Trophoblast cell (in vitro differentiated cells and primary cell): ENCODE results near the gene ZNF749.

Experiments used
- DNase-seq, 2 donors: peaks; one replicate each; pipeline ENCODE4 v3.0.0-alpha.2; 2016
- H2AFZ ChIP-seq: 2 replicates; pipeline ENCODE4 v1.6.1; 2013; ENCODE audit warnings: low read length, moderate library complexity, mild to moderate bottlenecking; ENCODE audit not compliant: insufficient read depth, poor library complexity
- H2AK5ac ChIP-seq: 2 replicates; pipeline ENCODE4 v1.6.1; 2013; ENCODE audit warnings: mild to moderate bottlenecking, low read length
- H2BK120ac ChIP-seq: 2 replicates; pipeline ENCODE4 v1.6.1; 2013; ENCODE audit warnings: low read length, mild to moderate bottlenecking, moderate library complexity; ENCODE audit not compliant: insufficient read depth, poor library complexity
- H2BK12ac ChIP-seq: 2 replicates; pipeline ENCODE4 v1.6.1; 2013; ENCODE audit warnings: mild to moderate bottlenecking, low read length, moderate library complexity
- H2BK5ac ChIP-seq: 2 replicates; pipeline ENCODE4 v1.6.1; 2013; ENCODE audit warnings: low read length, low read depth, moderate library complexity, mild to moderate bottlenecking; ENCODE audit not compliant: poor library complexity
- H3K14ac ChIP-seq: 2 replicates; pipeline ENCODE4 v1.6.1; 2013; ENCODE audit warnings: mild to moderate bottlenecking, low read length
- H3K18ac ChIP-seq: 2 replicates; pipeline ENCODE4 v1.6.1; 2013; ENCODE audit warnings: mild to moderate bottlenecking, low read length
- H3K23ac ChIP-seq: 2 replicates; pipeline ENCODE4 v1.6.1; 2013; ENCODE audit warnings: low read length
- H3K27ac ChIP-seq: 2 replicates; pipeline ENCODE4 v1.5.1; 2013; ENCODE audit warnings: low read depth, mild to moderate bottlenecking, inconsistent platforms, low read length, moderate library complexity
- H3K27me3 ChIP-seq: 2 replicates; pipeline ENCODE4 v1.6.1; 2013; ENCODE audit warnings: inconsistent platforms, mild to moderate bottlenecking, low read length, moderate library complexity; ENCODE audit not compliant: insufficient read depth
- H3K36me3 ChIP-seq, 2 experiments: 1 replicate in 1 of 2; 2 replicates in 1 of 2; pipeline ENCODE4 v1.6.1; 2013; ENCODE audit warnings: low read length in 2 of 2, mild to moderate bottlenecking in 2 of 2, moderate library complexity in 1 of 2; ENCODE audit not compliant: insufficient read depth in 2 of 2, control insufficient read depth in 1 of 2
- H3K4ac ChIP-seq: 2 replicates; pipeline ENCODE4 v1.6.1; 2013; ENCODE audit warnings: low read depth, mild to moderate bottlenecking, low read length, moderate library complexity
- H3K4me1 ChIP-seq, 2 experiments: 1 replicate in 1 of 2; 2 replicates in 1 of 2; pipeline ENCODE4 v1.6.1; 2013; ENCODE audit warnings: low read length in 2 of 2, mild to moderate bottlenecking in 2 of 2, moderate library complexity in 1 of 2; ENCODE audit not compliant: insufficient read depth in 2 of 2, control insufficient read depth in 1 of 2
- H3K4me2 ChIP-seq: 2 replicates; pipeline ENCODE4 v1.6.1; 2013; ENCODE audit warnings: inconsistent platforms, mild to moderate bottlenecking, low read length, moderate library complexity
- H3K4me3 ChIP-seq: 2 replicates; pipeline ENCODE4 v1.5.1; 2013; ENCODE audit warnings: mild to moderate bottlenecking, low read depth, low read length, inconsistent platforms
- H3K79me1 ChIP-seq: one replicate; pipeline ENCODE4 v1.6.1; 2013; ENCODE audit warnings: low read length
- H3K79me2 ChIP-seq: 2 replicates; pipeline ENCODE4 v1.6.1; 2013; ENCODE audit warnings: low read length, mild to moderate bottlenecking; ENCODE audit not compliant: control insufficient read depth, insufficient read depth, poor library complexity
- H3K9ac ChIP-seq: 2 replicates; pipeline ENCODE4 v1.6.1; 2013; ENCODE audit warnings: mild to moderate bottlenecking, low read length
- H3K9me3 ChIP-seq: 2 replicates; pipeline ENCODE4 v1.6.1; 2013; ENCODE audit warnings: low read depth, mild to moderate bottlenecking, control low read depth, inconsistent platforms, low read length; ENCODE audit not compliant: insufficient read depth
- H4K12ac ChIP-seq: 2 replicates; pipeline ENCODE4 v1.6.1; 2013; ENCODE audit warnings: low read depth, mild to moderate bottlenecking, low read length, moderate library complexity
- H4K8ac ChIP-seq: 2 replicates; pipeline ENCODE4 v1.6.1; 2013; ENCODE audit warnings: low read depth, mild to moderate bottlenecking, low read length, moderate library complexity
- H4K91ac ChIP-seq: one replicate; pipeline ENCODE4 v1.6.1; 2013; ENCODE audit warnings: low read depth, mild to moderate bottlenecking, low read length, moderate library complexity
- WGBS: extraction: QIAGEN DNeasy Blood & Tissue Kit; methylation state at CpG from one replicate; pipeline ENCODE4 v1.1.7; 2013; ENCODE audit warnings: missing lambda C conversion rate; ENCODE audit not compliant: insufficient read length, insufficient coverage; ENCODE audit errors: extremely low coverage; 5-methylcytosine and 5-hydroxymethylcytosine counted together

The ZNF749 gene

DNA sequence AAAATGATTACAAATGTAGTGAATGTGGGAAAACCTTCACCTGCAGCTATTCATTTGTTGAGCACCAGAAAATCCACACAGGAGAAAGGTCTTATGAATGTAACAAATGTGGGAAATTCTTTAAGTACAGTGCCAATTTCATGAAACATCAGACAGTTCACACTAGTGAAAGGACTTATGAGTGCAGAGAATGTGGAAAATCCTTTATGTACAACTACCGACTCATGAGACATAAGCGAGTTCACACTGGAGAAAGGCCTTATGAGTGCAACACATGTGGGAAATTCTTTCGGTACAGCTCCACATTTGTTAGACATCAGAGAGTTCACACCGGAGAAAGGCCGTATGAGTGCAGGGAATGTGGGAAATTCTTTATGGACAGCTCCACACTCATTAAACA lies 36.3 kb upstream of the ZNF749 start:
- no peak overlapping the region for H2BK12ac ChIP-seq
- H3K27me3 ChIP-seq = no peaks in the 10 kb centered on the region
- no CpG with 5 or more reads among the region's 5 CpGs for WGBS

DNA sequence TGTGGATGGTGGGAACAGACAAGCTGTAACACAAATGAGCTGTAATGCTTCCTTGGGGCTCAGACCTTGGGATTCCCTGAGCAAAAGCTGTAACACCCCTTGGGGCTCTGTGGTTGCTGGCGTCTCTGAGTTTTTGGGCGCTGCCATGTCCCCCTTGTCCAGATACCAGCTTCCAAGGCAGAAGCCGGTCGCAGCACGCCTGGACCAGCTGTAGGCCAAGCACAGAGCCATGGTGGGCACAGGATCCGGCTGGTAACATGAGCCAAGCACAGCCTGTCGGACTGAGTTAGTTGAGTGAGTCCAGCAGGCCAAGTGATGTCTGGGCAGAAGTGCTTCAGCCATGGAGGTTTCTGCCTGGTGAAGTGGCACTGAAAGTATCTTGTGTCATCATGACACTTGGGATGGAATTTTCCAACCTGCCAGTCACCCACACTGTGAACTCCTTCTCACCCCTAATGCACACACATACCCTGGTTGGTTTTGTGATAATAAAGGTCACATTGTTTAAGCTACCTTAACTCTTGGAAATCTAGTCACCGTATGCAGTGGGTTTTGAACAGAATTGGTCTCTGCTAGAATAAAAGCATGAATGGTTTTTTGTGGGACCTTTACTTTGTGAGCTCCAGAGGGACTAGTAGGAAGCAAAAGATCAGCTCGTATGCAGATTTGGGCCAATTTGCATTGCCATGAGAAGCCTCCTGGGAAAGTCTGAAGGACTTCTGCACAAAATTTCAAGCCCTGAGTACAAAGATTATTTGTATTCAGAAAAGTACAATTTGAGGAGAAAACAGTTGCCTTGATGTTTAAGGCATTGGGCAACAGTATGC lies 31.2 kb upstream of the ZNF749 start:
- Histone ChIP-seq H3K18ac (no peak overlapping the region), H3K79me1 (no peaks in the 10 kb centered on the region), H3K4me1 (no peaks in the 10 kb centered on the region), H3K27me3 (no peaks in the 10 kb centered on the region), H2BK120ac (no peak overlapping the region), H4K12ac (no peak overlapping the region), H3K4ac (no peak overlapping the region), H3K36me3 (peaks cover 0 to 5% of the 10 kb centered on the region in 2 experiments), H2BK5ac (no peak overlapping the region), H3K23ac (no peak overlapping the region), H4K91ac (no peak overlapping the region), H4K8ac (no peak overlapping the region), H3K27ac (no peak overlapping the region), H3K14ac (no peak overlapping the region), H3K4me2 (no peak overlapping the region), H3K79me2 (no peaks in the 10 kb centered on the region), H2AK5ac (no peak overlapping the region), H3K4me3 (no peak overlapping the region), H3K9me3 (peaks cover 2% of the 10 kb centered on the region), H2AFZ (no peak overlapping the region), H2BK12ac (no peak overlapping the region), H3K9ac (no peak overlapping the region)
- no peak for DNase-seq
- WGBS = no CpG with 5 or more reads among the region's 9 CpGs

More for the DNA sequence above, 36.3 kb upstream of the ZNF749 start:
- Histone ChIP-seq H2AK5ac (no peak overlapping the region), H3K36me3 (peaks cover 21 to 36% of the 10 kb centered on the region in 2 experiments), H3K4me2 (no peak overlapping the region), H4K12ac (no peak overlapping the region), H3K9ac (no peak overlapping the region), H3K14ac (no peak overlapping the region), H2BK120ac (no peak overlapping the region), H3K79me1 (no peaks in the 10 kb centered on the region), H2BK5ac (no peak overlapping the region), H4K8ac (no peak overlapping the region), H3K27ac (no peak overlapping the region), H4K91ac (no peak overlapping the region), H3K23ac (no peak overlapping the region), H3K9me3 (peaks cover 3% of the 10 kb centered on the region), H3K4me1 (no peaks in the 10 kb centered on the region), H3K18ac (no peak overlapping the region), H3K4ac (no peak overlapping the region), H3K4me3 (no peak overlapping the region), H2AFZ (no peak overlapping the region), H3K79me2 (no peaks in the 10 kb centered on the region)
- no peak for DNase-seq

DNA sequence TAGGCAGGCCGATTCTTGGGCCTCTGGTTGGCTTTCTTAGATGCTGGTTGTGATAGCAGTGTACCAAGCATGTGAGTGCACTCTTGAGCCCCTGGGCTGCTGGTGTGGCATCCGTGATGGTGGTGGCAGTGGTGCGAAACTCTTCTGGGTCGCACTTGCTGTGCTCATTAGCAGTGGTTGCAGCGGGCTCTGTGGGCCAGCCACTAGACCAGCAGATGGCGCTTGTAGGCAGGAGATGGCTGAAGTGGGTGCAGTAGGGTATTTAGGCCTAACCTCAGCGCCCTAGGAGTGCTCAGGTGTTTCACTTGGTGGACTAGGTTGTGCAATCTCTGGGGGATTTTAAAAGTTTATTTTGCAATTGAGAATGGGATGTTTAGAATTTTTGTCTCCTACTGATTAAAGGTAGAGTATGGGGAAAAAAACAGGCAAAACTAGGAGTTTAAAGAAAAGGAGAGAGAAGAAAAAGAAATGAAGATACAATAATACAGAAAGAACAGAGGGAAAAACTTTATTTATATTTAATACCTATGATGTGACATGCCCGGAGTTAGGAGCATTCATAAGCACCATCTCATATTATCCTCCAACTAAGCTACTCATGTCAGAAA lies 28.5 kb upstream of the ZNF749 start:
- Histone ChIP-seq H3K27me3 (no peaks in the 10 kb centered on the region), H3K14ac (no peak overlapping the region), H2AK5ac (no peak overlapping the region), H3K9ac (peak overlapping the region; percentile 84), H3K36me3 (no peaks in the 10 kb centered on the region), H3K27ac (no peak overlapping the region), H3K23ac (peak overlapping the region; percentile 63), H3K9me3 (peaks cover 2% of the 10 kb centered on the region), H2BK5ac (no peak overlapping the region), H3K18ac (no peak overlapping the region), H3K79me1 (peaks cover 2% of the 10 kb centered on the region), H4K91ac (no peak overlapping the region), H2BK12ac (no peak overlapping the region), H2AFZ (no peak overlapping the region), H3K4ac (no peak overlapping the region), H3K79me2 (no peaks in the 10 kb centered on the region), H4K12ac (no peak overlapping the region), H3K4me2 (no peak overlapping the region), H4K8ac (no peak overlapping the region), H3K4me1 (peaks cover 2% of the 10 kb centered on the region in 2 experiments), H2BK120ac (no peak overlapping the region), H3K4me3 (no peak overlapping the region)
- DNase-seq = peak; percentile 40 to 71
- WGBS = no CpG with 5 or more reads among the region's 8 CpGs

DNA sequence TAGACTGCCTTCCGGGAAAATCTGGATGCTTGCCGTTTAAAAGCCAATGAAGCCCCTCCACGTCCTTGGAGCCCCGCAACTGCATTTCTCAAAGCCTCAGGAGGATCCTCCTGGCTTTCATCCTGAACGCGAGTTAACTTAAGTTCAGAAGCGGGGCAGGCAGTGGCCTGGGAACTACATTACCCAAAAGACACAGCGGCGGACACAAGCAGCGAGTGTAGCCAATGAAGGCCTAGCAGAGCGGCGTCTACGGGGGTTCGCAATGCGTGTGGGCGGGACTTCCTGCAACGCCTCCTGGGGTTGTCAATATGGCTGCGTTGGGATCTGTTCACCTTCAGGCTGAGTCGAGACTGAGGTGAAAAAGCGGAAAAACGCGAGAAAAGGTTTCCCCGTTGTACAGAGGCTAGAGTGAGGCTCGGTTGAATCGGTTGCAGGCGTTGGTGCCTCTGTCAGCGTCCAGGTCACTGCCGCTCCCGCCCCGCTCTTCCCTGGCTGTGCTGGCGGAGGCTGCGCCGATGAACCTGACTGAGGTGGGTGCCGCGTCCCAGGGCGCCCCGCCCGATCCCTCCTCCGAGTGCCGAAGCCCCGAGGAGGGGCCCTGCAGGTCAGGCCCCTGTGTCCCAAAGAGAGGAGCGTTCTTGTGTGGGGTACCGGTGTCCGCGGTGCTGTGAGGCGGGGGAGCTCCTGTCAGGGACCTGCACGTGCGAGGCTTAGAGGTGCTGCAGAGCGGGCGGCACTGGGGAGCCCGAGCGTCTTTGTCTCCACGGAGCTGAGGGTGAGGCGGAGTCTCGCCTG lies 24.1 kb upstream of the ZNF749 start, which contains the start of gene ZNF17:
Gene ZNF17, plus strand, starts transcription at position 285 of the 795 bp plus-strand sequence. CDS start 2,455 bp downstream, outside the sequence.
- H3K79me2 ChIP-seq = no peaks in the 10 kb centered on the region
- no peak within 1 kb of the TSS for H3K23ac ChIP-seq
- DNase-seq = peak; percentile 94 to 95
- peak within 1 kb of the TSS; percentile 9 for H3K4ac ChIP-seq
- peaks cover 0 to 6% of the 10 kb centered on the region in 2 experiments for H3K36me3 ChIP-seq
- no peak within 1 kb of the TSS for H3K27ac ChIP-seq
- peak within 1 kb of the TSS; percentile 10 for H3K14ac ChIP-seq
- H2AK5ac ChIP-seq = no peak within 1 kb of the TSS
- peak within 1 kb of the TSS; percentile 81 for H4K12ac ChIP-seq
- H2BK120ac ChIP-seq = no peak within 1 kb of the TSS
- peak within 1 kb of the TSS; percentile 84 for H3K4me2 ChIP-seq
- peak within 1 kb of the TSS; percentile 14 for H3K18ac ChIP-seq
- peak within 1 kb of the TSS; percentile 7 for H4K91ac ChIP-seq
- H2BK5ac ChIP-seq = no peak within 1 kb of the TSS
- peak within 1 kb of the TSS; percentile 89 for H2AFZ ChIP-seq
- H2BK12ac ChIP-seq = no peak within 1 kb of the TSS
- H3K4me3 ChIP-seq = peak within 1 kb of the TSS; percentile 96
- H3K79me1 ChIP-seq = peaks cover 2% of the 10 kb centered on the region
- WGBS = no CpG with 5 or more reads among the region's 55 CpGs
- H3K9ac ChIP-seq = peak within 1 kb of the TSS; percentile 87
- H4K8ac ChIP-seq = peak within 1 kb of the TSS; percentile 87
- peaks cover 8% of the 10 kb centered on the region in 2 experiments for H3K4me1 ChIP-seq
- H3K9me3 ChIP-seq = peaks cover 2% of the 10 kb centered on the region
- H3K27me3 ChIP-seq = no peaks in the 10 kb centered on the region
